ENCODE data around the gene BMAL1.

The BMAL1 gene

GRCh38 chr11:13301522-13301921, 23.9 kb downstream of the BMAL1 start:
- DNase-seq (ENCODE audit: low read depth in 1 of 2, low spot score in 1 of 2) = no peak
- TF ChIP-seq JUND (IDR thresholded peaks at IDR 0.05; ENCODE audit: low read depth) = no peak
- in situ Hi-C loops (cut with HindIII; ENCODE audit: low pct_unique_long_range_greater_than_20kb, low sequenced_read_pairs) = no loop called here

DNA sequence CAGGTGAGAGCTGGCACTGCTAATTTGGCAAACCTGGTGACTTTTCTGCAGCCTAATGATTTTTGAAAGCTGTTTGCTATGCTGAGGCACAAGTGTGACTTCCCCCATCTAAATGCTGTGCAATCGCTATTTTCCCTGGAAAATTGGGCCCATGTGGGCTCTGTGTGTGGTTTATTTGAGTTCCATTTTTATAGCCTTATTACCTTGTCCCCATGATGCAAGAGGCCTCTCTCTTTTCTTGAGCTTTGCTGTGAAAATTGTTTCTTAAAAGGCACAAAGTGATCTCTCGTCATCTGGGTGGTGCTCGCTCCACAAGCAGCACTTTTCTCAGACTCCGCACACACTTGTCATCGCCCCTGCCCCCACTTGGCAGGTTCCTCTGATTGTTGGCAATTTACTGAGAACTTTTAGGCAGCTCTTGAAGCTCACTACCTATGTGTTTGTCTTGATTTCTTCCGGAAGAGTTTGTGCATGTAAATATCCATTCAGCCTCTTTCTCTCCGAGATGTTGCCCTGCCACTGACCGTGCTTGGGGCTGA, 24.9 kb downstream of the BMAL1 start:
- in situ Hi-C loops (cut with HindIII; ENCODE audit: low pct_unique_long_range_greater_than_20kb, low sequenced_read_pairs) = no loop called here
- no peak for DNase-seq (ENCODE audit: low read depth in 1 of 2, low spot score in 1 of 2)
- no peak for TF ChIP-seq JUND (IDR thresholded peaks at IDR 0.05; ENCODE audit: low read depth)

- in situ Hi-C loops (cut with HindIII; ENCODE audit: low pct_unique_long_range_greater_than_20kb, low sequenced_read_pairs) = no loop called here
- no peak for DNase-seq (ENCODE audit: low read depth in 1 of 2, low spot score in 1 of 2)
- TF ChIP-seq JUND (IDR thresholded peaks at IDR 0.05; ENCODE audit: low read depth) = no peak
These were observed 26.4 kb downstream of the BMAL1 start for GRCh38 chr11:13303668-13304649.

- TF ChIP-seq JUND (IDR thresholded peaks at IDR 0.05; ENCODE audit: low read depth) = no peak
- in situ Hi-C loops (cut with HindIII; ENCODE audit: low pct_unique_long_range_greater_than_20kb, low sequenced_read_pairs) = no loop called here
- no peak for DNase-seq (ENCODE audit: low read depth in 1 of 2, low spot score in 1 of 2)
These were observed 27.2 kb downstream of the BMAL1 start for GRCh38 chr11:13304655-13305335.

GRCh38 chr11:13308704-13309103, 31.1 kb downstream of the BMAL1 start:
- no peak for DNase-seq (ENCODE audit: low read depth in 1 of 2, low spot score in 1 of 2)
- TF ChIP-seq JUND (IDR thresholded peaks at IDR 0.05; ENCODE audit: low read depth) = no peak
- in situ Hi-C loops (cut with HindIII; ENCODE audit: low pct_unique_long_range_greater_than_20kb, low sequenced_read_pairs) = no loop called here

DNA sequence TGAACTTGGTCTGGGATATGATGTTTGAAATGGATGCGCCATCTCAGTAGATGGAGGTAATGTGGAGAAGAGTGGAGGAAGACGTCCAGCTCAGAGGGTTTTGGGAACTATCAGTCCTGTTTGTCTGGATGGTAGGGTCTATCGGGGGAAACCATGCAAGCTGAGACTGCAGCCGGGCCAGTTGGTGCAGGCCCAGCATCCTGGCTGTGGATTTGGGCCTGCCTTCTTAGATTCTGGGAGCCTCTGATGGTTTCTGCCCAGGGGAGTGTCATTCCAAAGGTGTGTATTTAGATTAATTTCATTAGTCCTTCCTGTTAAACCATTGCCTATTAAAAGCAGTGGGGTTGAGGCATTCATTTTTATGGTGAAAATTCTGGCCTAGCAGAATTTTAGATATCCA, 31.6 kb downstream of the BMAL1 start:
- DNase-seq (ENCODE audit: low read depth in 1 of 2, low spot score in 1 of 2) = no peak
- TF ChIP-seq JUND (IDR thresholded peaks at IDR 0.05; ENCODE audit: low read depth) = no peak
- in situ Hi-C loops (cut with HindIII; ENCODE audit: low pct_unique_long_range_greater_than_20kb, low sequenced_read_pairs) = no loop called here

- TF ChIP-seq JUND (IDR thresholded peaks at IDR 0.05; ENCODE audit: low read depth) = no peak
- no peak for DNase-seq (ENCODE audit: low read depth in 1 of 2, low spot score in 1 of 2)
- in situ Hi-C loops (cut with HindIII; ENCODE audit: low pct_unique_long_range_greater_than_20kb, low sequenced_read_pairs) = no loop called here
These were observed 32.9 kb downstream of the BMAL1 start for GRCh38 chr11:13310443-13310842.

- DNase-seq (ENCODE audit: low read depth in 1 of 2, low spot score in 1 of 2) = no peak
- TF ChIP-seq JUND (IDR thresholded peaks at IDR 0.05; ENCODE audit: low read depth) = no peak
- in situ Hi-C loops (cut with HindIII; ENCODE audit: low pct_unique_long_range_greater_than_20kb, low sequenced_read_pairs) = no loop called here
These were observed 34.0 kb downstream of the BMAL1 start for GRCh38 chr11:13311570-13311969.

GRCh38 chr11:13313005-13313819, 35.6 kb downstream of the BMAL1 start:
- no peak for TF ChIP-seq JUND (IDR thresholded peaks at IDR 0.05; ENCODE audit: low read depth)
- in situ Hi-C loops (cut with HindIII; ENCODE audit: low pct_unique_long_range_greater_than_20kb, low sequenced_read_pairs) = no loop called here

GRCh38 chr11:13314676-13315394, 37.2 kb downstream of the BMAL1 start:
- no peak for TF ChIP-seq JUND (IDR thresholded peaks at IDR 0.05; ENCODE audit: low read depth)
- no peak for DNase-seq (ENCODE audit: low read depth in 1 of 2, low spot score in 1 of 2)
- in situ Hi-C loops (cut with HindIII; ENCODE audit: low pct_unique_long_range_greater_than_20kb, low sequenced_read_pairs) = no loop called here

More at GRCh38 chr11:13313005-13313819, 35.6 kb downstream of the BMAL1 start:
- peak in 1 of 2 experiments; percentile 43 for DNase-seq (ENCODE audit: low read depth in 1 of 2, low spot score in 1 of 2)

DNA sequence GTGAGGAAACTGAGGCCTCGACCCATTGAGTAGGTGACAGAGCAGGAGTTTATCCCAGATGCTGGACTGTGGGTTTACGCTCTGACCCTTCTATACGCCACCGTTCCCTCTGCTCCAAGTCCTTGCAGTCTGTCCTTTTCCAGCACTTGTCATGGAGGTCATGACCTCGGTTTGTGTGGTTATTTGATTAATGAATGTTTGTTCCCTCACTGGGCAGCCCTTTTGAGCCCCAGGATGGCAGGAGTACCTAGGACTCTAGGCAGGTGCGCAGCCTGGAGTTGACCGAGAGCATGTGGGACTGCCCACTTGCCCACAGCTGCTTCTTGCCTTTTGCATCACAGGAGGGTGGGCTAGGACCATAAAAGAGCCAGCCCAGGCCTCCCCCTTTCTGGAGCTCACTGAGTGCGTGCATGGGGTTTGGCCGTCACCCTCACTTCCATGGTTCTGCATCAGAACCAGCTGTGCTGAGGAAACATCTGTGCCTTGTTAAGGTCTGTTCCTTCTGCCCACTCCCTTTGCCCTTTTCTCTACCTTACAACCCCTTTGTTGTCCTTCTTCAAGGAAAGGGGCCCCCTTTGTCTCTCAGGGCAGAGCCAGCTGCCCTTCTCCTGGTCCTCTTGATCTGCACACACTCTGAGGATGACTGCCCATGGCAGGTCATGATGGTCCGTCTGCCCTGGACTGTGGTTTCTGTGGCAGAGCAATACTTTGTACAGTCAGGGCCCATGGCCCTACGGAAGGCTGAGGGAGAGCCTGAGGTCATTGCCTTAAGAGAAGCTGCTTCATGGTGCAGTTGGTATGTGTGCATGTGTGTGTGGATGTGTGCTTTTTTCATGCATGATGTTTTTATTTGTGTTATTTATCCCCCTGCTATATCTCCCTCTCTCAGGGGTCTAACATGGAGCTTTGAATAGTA, 38.2 kb downstream of the BMAL1 start:
- in situ Hi-C loops (cut with HindIII; ENCODE audit: low pct_unique_long_range_greater_than_20kb, low sequenced_read_pairs) = no loop called here
- TF ChIP-seq JUND (IDR thresholded peaks at IDR 0.05; ENCODE audit: low read depth) = no peak
- DNase-seq (ENCODE audit: low read depth in 1 of 2, low spot score in 1 of 2) = no peak
